K562 (cell line): ENCODE data around the gene CCSER1. TPM values are rescaled to one million over a fixed set of nuclear protein-coding genes. Genes with fewer than 3 reads are reported as not detected.

ENCODE experiments used
- ATAC-seq: fragments of 200-7000 bp; cut with Tn5 transposase; 3 replicates; pipeline ENCODE4 v1.9.1; 2020; ENCODE audit warnings: moderate library complexity
- BruUV-seq: library from RNA; stranded (reverse); fragments of 400-500 nt; replicated peaks from 2 replicates; lab custom pipeline; 2021; lab: Mats Ljungman, UMichigan
- CTCF ChIA-PET: fragments of 300-600 bp; formaldehyde crosslinking; extraction: SDS; loops from one replicate; lab custom pipeline; 2021; ENCODE audit warnings: low intra/inter-chr PET ratio; lab: Yijun Ruan, JAX
- POLR2A ChIA-PET: fragments of 300-600, 350-650 bp; sonication (Branson Sonifier 250); formaldehyde crosslinking; extraction: SDS; loops from one replicate; lab custom pipeline; 2021; ENCODE audit warnings: antibody characterized with exemption, inconsistent platforms; lab: Yijun Ruan, JAX
- DNase-seq, 4 experiments: peaks; one replicate each; pipeline versions ENCODE4 v3.0.0 to v3.0.0-alpha.2; 2011 to 2018; ENCODE audit warnings: low spot score in 3 of 4, mixed read lengths in 3 of 4; ENCODE audit errors: extremely low read depth in 1 of 4
- FAIRE-seq: peaks from 2 replicates; lab custom pipeline; 2011; peaks lifted over from hg19 to GRCh38; lab: Jason Lieb, UNC
- H2AFZ ChIP-seq: 2 replicates; pipeline ENCODE4 v1.6.0; 2011; ENCODE audit warnings: low read depth, low read length, control low read depth, inconsistent platforms
- H3K27ac ChIP-seq: fragments of 200-600 bp; 3 replicates; pipeline ENCODE4 v1.8.0; 2011; ENCODE audit warnings: low read depth, mild to moderate bottlenecking, control low read depth, inconsistent platforms, low read length, moderate library complexity, mixed read lengths; ENCODE audit errors: extremely low read depth
- H3K27me3 ChIP-seq, 2 experiments: fragments of 300-600 bp in 1 of 2; 2 replicates in 1 of 2; 3 replicates in 1 of 2; pipeline versions ENCODE4 v1.6.0 to v1.8.0; 2011; ENCODE audit warnings: inconsistent platforms in 2 of 2, low read length in 2 of 2, mild to moderate bottlenecking in 1 of 2, mixed read lengths in 1 of 2, moderate library complexity in 1 of 2; ENCODE audit not compliant: control insufficient read depth in 2 of 2, insufficient read depth in 2 of 2
- H3K36me3 ChIP-seq: fragments of 300-600 bp; 3 replicates; pipeline ENCODE4 v1.8.0; 2011; ENCODE audit warnings: mild to moderate bottlenecking, low read length, inconsistent platforms; ENCODE audit not compliant: control insufficient read depth, insufficient read depth
- H3K4me1 ChIP-seq, 2 experiments: fragments of 200-600 bp in 1 of 2; replicated peaks in 1 of 2; 2 replicates in 1 of 2; 3 replicates in 1 of 2; pipeline versions ENCODE4 v1.5.1 to v1.8.0; 2011; ENCODE audit warnings: inconsistent platforms in 2 of 2, low read length in 2 of 2, mild to moderate bottlenecking in 1 of 2, mixed read lengths in 1 of 2, moderate library complexity in 1 of 2; ENCODE audit not compliant: control insufficient read depth in 2 of 2, insufficient read depth in 2 of 2
- H3K4me2 ChIP-seq: 2 replicates; pipeline ENCODE4 v1.6.1; 2011; ENCODE audit warnings: low read length, control low read depth, inconsistent platforms, mixed read lengths; ENCODE audit not compliant: insufficient read depth
- H3K4me3 ChIP-seq: fragments of 200-600 bp; sonication (generic), shearing (Covaris generic); 2 replicates; pipeline ENCODE4 v1.5.1; 2016; ENCODE audit warnings: control low read depth, inconsistent platforms
- H3K79me2 ChIP-seq: fragments of 200-600 bp; 3 replicates; pipeline ENCODE4 v1.8.0; 2011; ENCODE audit warnings: low read length, inconsistent platforms; ENCODE audit not compliant: control insufficient read depth, insufficient read depth
- H3K9ac ChIP-seq, 2 experiments: 2 replicates each; pipeline versions ENCODE4 v1.6.0 to v1.6.1; 2011; ENCODE audit warnings: low read depth in 2 of 2, low read length in 2 of 2, control low read depth in 1 of 2, inconsistent platforms in 1 of 2, mild to moderate bottlenecking in 1 of 2, mixed read lengths in 1 of 2; ENCODE audit not compliant: insufficient read depth in 1 of 2
- H3K9me1 ChIP-seq: one replicate; pipeline ENCODE4 v1.6.0; 2011; ENCODE audit warnings: inconsistent platforms, mild to moderate bottlenecking, low read length, moderate library complexity; ENCODE audit not compliant: control insufficient read depth, insufficient read depth
- H3K9me3 ChIP-seq: replicated peaks from 2 replicates; pipeline ENCODE4 v1.5.1; 2011; ENCODE audit warnings: low read depth, low read length, inconsistent platforms; ENCODE audit not compliant: control insufficient read depth, insufficient read depth
- H4K20me1 ChIP-seq: replicated peaks from 2 replicates; pipeline ENCODE4 v1.6.1; 2011; ENCODE audit warnings: low read length, inconsistent platforms, mixed read lengths; ENCODE audit not compliant: control insufficient read depth, insufficient read depth
- KDM2B ChIP-seq: fragments of 250-450 bp; sonication (Bioruptor Pico); IDR thresholded peaks from 2 replicates; pipeline ENCODE4 v1.8.0; 2021; ENCODE audit warnings: mild to moderate bottlenecking, moderate library complexity
- MBD2 ChIP-seq: sonication (generic); IDR thresholded peaks from 2 replicates; pipeline ENCODE4 v1.6.1; 2016; ENCODE audit warnings: low read depth, borderline replicate concordance
- RAD51 ChIP-seq: fragments of 450-650 bp; IDR thresholded peaks from 2 replicates; pipeline ENCODE4 v1.7.1; 2016; ENCODE audit warnings: low read depth, mild to moderate bottlenecking, borderline replicate concordance
- TCF7 ChIP-seq: sonication (generic); IDR thresholded peaks from 2 replicates; pipeline ENCODE4 v1.6.1; 2016; ENCODE audit warnings: antibody characterized with exemption, borderline replicate concordance
- ZNF175 ChIP-seq: fragments of 200-800 bp; sonication (Bioruptor generic); IDR thresholded peaks from 2 replicates; pipeline ENCODE4 v1.6.1; 2016; ENCODE audit warnings: low read depth, mild to moderate bottlenecking, missing genetic modification characterization, missing compliant biosample characterization
- ZNF41 ChIP-seq: fragments of 250-450 bp; sonication (Bioruptor Pico); conservative IDR thresholded peaks from 2 replicates; pipeline ENCODE4 v1.4.0; 2020; ENCODE audit warnings: mild to moderate bottlenecking
- WGBS: fragments of 100-300 bp; shearing (Covaris generic); methylation state at CpG from one replicate; pipeline ENCODE4 v1.1.6; 2016; ENCODE audit warnings: low coverage, mixed read lengths; ENCODE audit not compliant: insufficient coverage; ENCODE audit errors: missing lambda C conversion rate; 5-methylcytosine and 5-hydroxymethylcytosine counted together
- in situ Hi-C: fragments of 300-500 bp; cut with MboI; formaldehyde crosslinking; loops from 4 replicates; pipeline ENCODE4 v1.15.0; 2018; ENCODE audit warnings: inconsistent platforms, mixed read lengths
- intact Hi-C: fragments of 100-400 bp; cut with micrococcal nuclease; formaldehyde crosslinking; loops from 2 replicates; pipeline ENCODE4 v1.14.2; 2022
- polyA plus RNA-seq, 8 experiments: library from polyadenylated mRNA; depleted of rRNA in 4 of 8; stranded (reverse) in 5 of 8; unstranded in 3 of 8; fragments of >200 nt; fragmentation: Nextera tagmentation in 2 of 8; fragmentation: Illumina TruSeq in 1 of 8; extraction: Ambion mirVana in 2 of 8; extraction: Trizol in 1 of 8; gene quantifications; 2 replicates each; pipeline versions ENCODE4 v1.2.1 to v1.2.3, GENCODE V29; 2011 to 2014; ENCODE audit warnings: inconsistent platforms in 1 of 8, missing spikeins in 1 of 8
- total RNA-seq, 7 experiments: library from RNA; depleted of rRNA in 6 of 7; stranded (reverse); fragments of >200 nt in 6 of 7; fragmentation: Illumina TruSeq in 2 of 7; extraction: Trizol in 2 of 7; gene quantifications; 2 replicates each; pipeline versions ENCODE4 v1.2.1 to v1.2.3, GENCODE V29; 2011 to 2021; ENCODE audit warnings: low replicate concordance in 1 of 7
- TF ChIP-seq, protein P1 (sequence below): IDR thresholded peaks from 2 replicates; pipeline ENCODE4 v1.6.1; 2012; ENCODE audit warnings: low read depth, low read length, improper control_type of control experiment, borderline replicate concordance
- TF ChIP-seq, protein P2 (sequence below): fragments of 450-650 bp; IDR thresholded peaks from 2 replicates; pipeline ENCODE4 v1.6.1; 2016; ENCODE audit warnings: mild to moderate bottlenecking, moderate library complexity

The CCSER1 gene
- total and polyA plus RNA-seq, 9 of the 15 experiments (the other 6 are each of a cell fraction or from before 2014, with no cell fraction given), result not detected

DNA sequence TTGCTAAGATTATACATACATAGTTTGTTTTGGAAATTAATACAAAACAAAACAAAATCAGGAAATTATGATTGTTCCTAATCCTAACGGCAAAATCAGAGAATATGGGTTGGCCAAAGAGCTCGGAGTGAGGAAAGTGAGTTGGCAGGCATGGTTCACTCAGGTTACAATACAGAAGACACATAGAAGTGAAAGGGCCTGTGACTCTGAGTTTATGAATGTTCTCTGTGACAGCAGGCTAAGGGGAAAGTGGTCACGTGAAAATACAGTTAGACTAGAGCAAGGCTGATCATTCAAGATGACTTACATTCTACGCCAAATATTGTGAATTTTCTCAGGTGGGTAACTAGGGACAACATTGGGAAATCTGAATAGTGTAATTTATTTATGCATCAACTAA is 1001.3 kb downstream of the CCSER1 start (continued):
- TF ChIP-seq, protein P1, sequence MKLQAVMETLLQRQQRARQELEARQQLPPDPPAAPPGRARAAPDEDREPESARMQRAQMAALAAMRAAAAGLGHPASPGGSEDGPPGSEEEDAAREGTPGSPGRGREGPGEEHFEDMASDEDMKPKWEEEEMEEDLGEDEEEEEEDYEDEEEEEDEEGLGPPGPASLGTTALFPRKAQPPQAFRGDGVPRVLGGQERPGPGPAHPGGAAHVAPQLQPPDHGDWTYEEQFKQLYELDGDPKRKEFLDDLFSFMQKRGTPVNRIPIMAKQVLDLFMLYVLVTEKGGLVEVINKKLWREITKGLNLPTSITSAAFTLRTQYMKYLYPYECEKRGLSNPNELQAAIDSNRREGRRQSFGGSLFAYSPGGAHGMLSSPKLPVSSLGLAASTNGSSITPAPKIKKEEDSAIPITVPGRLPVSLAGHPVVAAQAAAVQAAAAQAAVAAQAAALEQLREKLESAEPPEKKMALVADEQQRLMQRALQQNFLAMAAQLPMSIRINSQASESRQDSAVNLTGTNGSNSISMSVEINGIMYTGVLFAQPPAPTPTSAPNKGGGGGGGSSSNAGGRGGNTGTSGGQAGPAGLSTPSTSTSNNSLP, result no peak
- TF ChIP-seq ZNF41 (CRISPR knock-in tag), result no peak
- no peak for TF ChIP-seq KDM2B
- no peak for TF ChIP-seq RAD51

DNA sequence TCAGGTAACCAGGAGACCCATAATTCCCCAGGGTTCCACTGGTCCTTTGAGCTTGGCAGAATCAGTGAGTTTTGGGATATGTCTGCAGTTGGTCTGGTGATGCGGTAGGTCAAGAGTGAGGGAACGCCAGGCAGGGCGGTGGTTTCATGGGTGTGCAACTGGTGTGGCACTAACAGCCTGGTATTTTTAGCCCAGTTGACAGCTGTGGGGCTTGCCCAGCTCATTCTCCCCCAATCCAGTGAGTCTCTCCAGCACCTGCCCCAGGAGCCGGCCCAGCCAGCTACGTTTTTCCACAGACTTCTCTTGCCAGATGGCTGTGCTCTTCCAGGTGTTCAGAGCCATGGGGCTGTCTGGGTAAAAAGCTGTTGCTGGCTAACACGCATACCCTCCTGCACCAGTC is 1019.9 kb downstream of the CCSER1 start:
- no peak for FAIRE-seq
- no peak for TF ChIP-seq ZNF175 (CRISPR knock-in tag)
- TF ChIP-seq TCF7, result no peak
- TF ChIP-seq, protein P2, sequence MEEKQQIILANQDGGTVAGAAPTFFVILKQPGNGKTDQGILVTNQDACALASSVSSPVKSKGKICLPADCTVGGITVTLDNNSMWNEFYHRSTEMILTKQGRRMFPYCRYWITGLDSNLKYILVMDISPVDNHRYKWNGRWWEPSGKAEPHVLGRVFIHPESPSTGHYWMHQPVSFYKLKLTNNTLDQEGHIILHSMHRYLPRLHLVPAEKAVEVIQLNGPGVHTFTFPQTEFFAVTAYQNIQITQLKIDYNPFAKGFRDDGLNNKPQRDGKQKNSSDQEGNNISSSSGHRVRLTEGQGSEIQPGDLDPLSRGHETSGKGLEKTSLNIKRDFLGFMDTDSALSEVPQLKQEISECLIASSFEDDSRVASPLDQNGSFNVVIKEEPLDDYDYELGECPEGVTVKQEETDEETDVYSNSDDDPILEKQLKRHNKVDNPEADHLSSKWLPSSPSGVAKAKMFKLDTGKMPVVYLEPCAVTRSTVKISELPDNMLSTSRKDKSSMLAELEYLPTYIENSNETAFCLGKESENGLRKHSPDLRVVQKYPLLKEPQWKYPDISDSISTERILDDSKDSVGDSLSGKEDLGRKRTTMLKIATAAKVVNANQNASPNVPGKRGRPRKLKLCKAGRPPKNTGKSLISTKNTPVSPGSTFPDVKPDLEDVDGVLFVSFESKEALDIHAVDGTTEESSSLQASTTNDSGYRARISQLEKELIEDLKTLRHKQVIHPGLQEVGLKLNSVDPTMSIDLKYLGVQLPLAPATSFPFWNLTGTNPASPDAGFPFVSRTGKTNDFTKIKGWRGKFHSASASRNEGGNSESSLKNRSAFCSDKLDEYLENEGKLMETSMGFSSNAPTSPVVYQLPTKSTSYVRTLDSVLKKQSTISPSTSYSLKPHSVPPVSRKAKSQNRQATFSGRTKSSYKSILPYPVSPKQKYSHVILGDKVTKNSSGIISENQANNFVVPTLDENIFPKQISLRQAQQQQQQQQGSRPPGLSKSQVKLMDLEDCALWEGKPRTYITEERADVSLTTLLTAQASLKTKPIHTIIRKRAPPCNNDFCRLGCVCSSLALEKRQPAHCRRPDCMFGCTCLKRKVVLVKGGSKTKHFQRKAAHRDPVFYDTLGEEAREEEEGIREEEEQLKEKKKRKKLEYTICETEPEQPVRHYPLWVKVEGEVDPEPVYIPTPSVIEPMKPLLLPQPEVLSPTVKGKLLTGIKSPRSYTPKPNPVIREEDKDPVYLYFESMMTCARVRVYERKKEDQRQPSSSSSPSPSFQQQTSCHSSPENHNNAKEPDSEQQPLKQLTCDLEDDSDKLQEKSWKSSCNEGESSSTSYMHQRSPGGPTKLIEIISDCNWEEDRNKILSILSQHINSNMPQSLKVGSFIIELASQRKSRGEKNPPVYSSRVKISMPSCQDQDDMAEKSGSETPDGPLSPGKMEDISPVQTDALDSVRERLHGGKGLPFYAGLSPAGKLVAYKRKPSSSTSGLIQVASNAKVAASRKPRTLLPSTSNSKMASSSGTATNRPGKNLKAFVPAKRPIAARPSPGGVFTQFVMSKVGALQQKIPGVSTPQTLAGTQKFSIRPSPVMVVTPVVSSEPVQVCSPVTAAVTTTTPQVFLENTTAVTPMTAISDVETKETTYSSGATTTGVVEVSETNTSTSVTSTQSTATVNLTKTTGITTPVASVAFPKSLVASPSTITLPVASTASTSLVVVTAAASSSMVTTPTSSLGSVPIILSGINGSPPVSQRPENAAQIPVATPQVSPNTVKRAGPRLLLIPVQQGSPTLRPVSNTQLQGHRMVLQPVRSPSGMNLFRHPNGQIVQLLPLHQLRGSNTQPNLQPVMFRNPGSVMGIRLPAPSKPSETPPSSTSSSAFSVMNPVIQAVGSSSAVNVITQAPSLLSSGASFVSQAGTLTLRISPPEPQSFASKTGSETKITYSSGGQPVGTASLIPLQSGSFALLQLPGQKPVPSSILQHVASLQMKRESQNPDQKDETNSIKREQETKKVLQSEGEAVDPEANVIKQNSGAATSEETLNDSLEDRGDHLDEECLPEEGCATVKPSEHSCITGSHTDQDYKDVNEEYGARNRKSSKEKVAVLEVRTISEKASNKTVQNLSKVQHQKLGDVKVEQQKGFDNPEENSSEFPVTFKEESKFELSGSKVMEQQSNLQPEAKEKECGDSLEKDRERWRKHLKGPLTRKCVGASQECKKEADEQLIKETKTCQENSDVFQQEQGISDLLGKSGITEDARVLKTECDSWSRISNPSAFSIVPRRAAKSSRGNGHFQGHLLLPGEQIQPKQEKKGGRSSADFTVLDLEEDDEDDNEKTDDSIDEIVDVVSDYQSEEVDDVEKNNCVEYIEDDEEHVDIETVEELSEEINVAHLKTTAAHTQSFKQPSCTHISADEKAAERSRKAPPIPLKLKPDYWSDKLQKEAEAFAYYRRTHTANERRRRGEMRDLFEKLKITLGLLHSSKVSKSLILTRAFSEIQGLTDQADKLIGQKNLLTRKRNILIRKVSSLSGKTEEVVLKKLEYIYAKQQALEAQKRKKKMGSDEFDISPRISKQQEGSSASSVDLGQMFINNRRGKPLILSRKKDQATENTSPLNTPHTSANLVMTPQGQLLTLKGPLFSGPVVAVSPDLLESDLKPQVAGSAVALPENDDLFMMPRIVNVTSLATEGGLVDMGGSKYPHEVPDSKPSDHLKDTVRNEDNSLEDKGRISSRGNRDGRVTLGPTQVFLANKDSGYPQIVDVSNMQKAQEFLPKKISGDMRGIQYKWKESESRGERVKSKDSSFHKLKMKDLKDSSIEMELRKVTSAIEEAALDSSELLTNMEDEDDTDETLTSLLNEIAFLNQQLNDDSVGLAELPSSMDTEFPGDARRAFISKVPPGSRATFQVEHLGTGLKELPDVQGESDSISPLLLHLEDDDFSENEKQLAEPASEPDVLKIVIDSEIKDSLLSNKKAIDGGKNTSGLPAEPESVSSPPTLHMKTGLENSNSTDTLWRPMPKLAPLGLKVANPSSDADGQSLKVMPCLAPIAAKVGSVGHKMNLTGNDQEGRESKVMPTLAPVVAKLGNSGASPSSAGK, result no peak
- no peak for TF ChIP-seq MBD2

More for the DNA sequence above, 1019.9 kb downstream of the CCSER1 start:
- POLR2A ChIA-PET, result no interaction called here
- no peaks in the 10 kb centered on the region for H3K4me1 ChIP-seq
- H4K20me1 ChIP-seq, result no peaks in the 10 kb centered on the region
- no peak overlapping the region for H2AFZ ChIP-seq
- H3K9ac ChIP-seq, result no peak overlapping the region
- BruUV-seq, result no TSS peak
- ATAC-seq (no peak), DNase-seq (no peak)
- WGBS, result 0% methylated on average over 4 of the region's 6 CpGs
- no peak overlapping the region for H3K4me3 ChIP-seq
- H3K9me3 ChIP-seq, result no peaks in the 10 kb centered on the region
- no peak overlapping the region for H3K27ac ChIP-seq
- no peaks in the 10 kb centered on the region for H3K36me3 ChIP-seq
- in situ Hi-C loops (no loop called here), intact Hi-C loops (no loop called here)
- H3K4me2 ChIP-seq, result no peak overlapping the region
- CTCF ChIA-PET, result no interaction called here
- H3K27me3 ChIP-seq, result no peaks in the 10 kb centered on the region
- no peaks in the 10 kb centered on the region for H3K9me1 ChIP-seq
- no peaks in the 10 kb centered on the region for H3K79me2 ChIP-seq
